GM19023 (cell line): ENCODE data around the gene CYP27A1.

Experiments used
- ATAC-seq: cut with Tn5 transposase; IDR thresholded peaks from one replicate; pipeline ENCODE4 v1.9.1; 2021; ENCODE audit warnings: mild to moderate bottlenecking, moderate library complexity; ENCODE audit not compliant: unreplicated experiment

CYP27A1 gene

GRCh38 chr2:218857371-218858137 is 75.6 kb downstream of the CYP27A1 start:
- no peak for ATAC-seq

GRCh38 chr2:218858138-218858445 is 76.1 kb downstream of the CYP27A1 start:
- no peak for ATAC-seq

DNA sequence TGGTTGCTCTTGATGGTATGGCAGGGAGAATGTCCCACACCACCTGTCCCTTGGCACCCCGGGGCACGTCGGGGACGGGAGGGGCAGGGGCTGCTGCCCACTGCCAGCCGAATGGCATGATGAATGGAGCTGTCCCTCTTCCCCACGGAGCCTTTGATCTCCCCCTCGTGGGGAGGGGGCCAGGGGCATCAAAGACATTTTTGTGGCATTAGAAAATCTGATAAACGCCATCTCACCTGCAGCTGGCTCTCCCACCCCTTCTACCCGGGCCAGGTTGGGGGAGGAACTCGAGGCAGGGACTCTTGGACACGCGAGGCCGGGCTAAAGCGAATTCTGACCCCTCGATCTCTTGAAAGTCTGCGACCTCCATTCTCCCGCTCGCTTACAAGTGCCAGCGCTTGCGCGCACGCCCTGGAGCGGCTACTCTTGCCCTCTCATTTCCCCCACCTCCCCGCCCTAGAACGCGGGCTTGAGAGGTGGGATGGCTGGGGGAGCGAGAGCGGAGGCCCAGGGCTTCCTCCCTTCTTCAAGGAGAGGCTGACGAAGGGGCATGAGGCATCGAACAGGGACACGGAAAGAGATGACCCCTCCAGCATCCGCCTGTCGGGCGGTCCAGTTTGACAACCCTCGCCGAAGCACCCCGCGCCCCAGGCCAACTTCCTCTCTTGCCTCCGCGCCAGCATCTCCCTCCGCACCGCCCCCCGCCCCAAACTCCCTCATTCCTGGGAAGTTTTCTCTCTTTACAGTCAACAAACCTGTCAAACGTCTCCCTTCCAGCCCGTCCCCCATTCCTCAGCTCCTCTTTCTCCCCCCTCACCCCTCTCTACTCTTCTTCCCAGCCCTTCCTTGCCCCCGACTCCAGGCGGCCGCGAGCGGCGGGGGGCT is 77.0 kb downstream of the CYP27A1 start:
- no peak for ATAC-seq

GRCh38 chr2:218859556-218859987 is 77.6 kb downstream of the CYP27A1 start, which contains the start of gene WNT6:
Gene WNT6, plus strand, starts transcription at chr2:218859805. Its CDS starts 233 bp downstream, at chr2:218860038.
- ATAC-seq = no peak

DNA sequence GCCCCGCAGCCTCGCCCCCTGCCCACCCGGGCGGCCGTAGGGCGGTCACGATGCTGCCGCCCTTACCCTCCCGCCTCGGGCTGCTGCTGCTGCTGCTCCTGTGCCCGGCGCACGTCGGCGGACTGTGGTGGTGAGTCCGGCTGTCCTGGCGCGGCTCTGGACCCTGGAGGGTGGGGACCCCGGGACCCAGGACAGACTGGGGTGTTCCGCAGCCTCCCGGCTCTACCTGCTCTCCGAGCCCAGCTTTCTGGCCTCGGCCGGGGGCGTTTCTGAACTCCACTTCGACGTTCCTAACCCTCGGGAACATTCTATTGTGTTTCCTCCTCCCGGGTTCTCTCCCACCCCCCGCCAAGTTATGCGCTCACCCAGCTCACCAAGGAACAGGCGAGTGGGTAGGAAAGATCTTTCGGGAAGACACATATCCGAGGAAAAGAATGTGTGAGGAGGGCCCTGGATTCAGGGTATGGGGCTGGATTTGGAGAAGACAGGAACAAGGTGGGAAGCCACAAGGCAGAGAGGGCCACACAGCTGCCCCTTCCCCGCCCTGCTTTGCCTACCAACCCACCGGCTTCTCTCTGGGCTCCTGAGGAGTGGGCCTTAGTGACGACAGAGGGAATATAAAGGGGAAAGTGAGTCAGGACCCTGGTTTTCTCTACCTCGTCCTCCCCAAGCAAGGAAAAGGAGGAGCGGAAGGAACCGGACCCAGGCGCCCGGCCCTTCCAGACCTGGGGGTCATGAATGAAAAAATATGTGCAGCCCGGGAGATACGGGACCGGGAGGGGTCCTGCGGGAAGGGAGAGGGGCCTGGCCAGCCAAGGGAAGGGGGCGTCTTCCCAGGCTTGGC is 78.3 kb downstream of the CYP27A1 start:
- ATAC-seq = no peak

GRCh38 chr2:218860950-218861381 is 79.0 kb downstream of the CYP27A1 start:
- ATAC-seq = no peak

DNA sequence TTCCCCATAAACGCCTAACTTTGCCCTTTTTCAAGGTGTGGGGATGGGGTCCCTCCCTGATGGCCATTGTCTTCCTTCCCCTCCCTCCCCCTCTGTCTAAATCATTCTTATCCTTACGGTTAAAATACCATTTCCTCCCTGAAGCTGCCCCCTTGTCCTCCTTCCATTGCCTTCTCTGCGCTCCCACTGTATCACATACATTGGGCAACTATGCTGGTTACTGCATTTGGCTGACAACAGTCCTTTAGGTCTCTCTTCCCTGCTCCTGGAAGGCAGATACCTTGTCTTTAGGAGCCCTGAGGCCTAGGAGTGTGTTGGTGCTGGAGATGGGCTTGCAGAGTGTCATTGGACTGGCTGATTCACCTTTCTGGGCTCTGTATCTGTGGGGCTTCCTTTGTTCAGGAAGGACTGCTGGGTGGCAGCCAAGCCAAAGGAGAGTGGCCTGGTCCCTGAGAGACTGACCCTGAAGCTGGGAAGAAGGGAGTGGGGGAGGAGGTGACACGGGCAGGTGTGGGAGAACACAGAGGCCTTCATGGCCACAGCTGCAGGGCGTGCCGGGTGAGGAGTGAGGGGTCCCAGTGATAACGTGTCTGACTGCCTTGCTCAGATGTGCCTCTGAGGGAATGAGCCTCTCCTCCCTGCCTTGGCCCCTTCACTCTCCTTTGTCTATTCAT is 79.8 kb downstream of the CYP27A1 start:
- ATAC-seq = no peak

DNA sequence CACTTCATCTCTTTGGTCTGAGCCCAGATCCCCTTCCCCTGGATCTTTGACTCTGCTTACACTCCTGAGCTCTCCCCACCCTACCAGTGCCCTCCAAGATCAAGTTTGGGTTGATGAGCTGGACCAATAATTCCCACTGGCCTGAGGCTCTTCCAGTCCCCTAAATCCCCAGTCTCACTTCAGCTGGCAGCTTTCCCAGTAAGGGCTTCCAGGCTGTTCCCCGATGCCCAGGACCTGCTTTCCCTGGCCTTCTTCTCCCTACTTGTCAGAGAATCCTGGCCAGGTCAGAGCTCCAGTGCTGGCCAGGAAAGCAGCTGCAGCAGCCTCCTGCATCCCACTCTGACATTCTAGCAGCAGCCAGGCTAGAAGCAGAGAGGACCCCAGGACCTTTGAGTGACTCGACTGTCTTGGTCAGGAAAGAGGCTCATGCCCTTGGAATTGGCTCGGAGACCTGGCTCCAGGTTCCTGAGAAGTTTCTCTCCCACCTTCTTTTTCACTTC is 81.1 kb downstream of the CYP27A1 start:
- no peak for ATAC-seq
